Kidney tubule cell (primary cell): Measurements from ENCODE around the gene ZNF740.
"Not testable (repeated sequence)": the region's sequence is repeated elsewhere in the genome, so short reads cannot be mapped to it uniquely, and the experiment has no call there.

Experiments used
- DNase-seq: peaks from one replicate; pipeline ENCODE4 v3.0.0-alpha.2; 2018; ENCODE audit warnings: low spot score

ZNF740 gene

DNA sequence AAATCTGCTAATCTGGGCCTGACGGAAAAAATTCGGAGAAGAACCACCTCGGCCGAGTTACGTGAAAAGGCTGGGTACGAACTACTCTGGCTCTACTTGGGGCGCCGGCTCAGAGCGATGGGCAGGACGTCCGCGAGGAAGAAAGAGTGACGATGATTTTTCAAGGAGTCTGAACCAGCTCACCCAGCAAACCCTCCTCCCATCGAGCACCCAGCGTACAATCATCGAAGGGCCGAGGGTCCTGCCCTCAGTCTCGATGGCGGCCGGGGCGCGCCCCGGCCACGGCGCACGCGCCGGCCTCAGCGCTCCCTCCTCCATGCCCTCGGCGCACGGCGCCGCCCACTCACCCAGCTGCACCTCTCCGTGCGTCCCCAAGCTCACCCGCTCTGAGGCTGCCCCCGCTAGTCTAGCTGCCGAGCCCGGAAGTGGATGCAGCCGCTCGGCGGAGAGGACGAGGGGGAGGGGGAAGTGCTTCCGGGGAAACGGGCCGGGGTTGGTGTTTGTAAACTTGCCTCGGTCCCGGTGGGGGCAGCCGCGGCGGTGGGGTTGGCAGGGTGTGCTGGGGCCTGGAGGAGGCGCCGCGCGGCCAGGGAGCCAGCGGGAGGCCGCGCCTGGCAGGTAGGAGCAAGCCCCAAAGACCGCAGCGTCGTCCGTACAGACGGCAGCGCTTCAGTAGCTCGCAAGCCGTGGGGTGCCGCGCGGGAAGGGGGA is at the start of gene ZNF740, which contains the start of gene CSAD:
Gene ZNF740 (plus strand): TSS at position 503 of the 711 bp plus-strand sequence. CDS start 1,262 bp downstream, outside the sequence.
Gene CSAD (minus strand): TSS at position 706 of the 711 bp plus-strand sequence. CDS start 7,455 bp downstream, outside the sequence.
- peak; percentile 99 for DNase-seq

- no peak for DNase-seq
These were observed 48.7 kb upstream of the ZNF740 start for GRCh38 chr12:53131844-53132243.

GRCh38 chr12:53133722-53134121 is 46.8 kb upstream of the ZNF740 start:
- DNase-seq = no peak

DNA sequence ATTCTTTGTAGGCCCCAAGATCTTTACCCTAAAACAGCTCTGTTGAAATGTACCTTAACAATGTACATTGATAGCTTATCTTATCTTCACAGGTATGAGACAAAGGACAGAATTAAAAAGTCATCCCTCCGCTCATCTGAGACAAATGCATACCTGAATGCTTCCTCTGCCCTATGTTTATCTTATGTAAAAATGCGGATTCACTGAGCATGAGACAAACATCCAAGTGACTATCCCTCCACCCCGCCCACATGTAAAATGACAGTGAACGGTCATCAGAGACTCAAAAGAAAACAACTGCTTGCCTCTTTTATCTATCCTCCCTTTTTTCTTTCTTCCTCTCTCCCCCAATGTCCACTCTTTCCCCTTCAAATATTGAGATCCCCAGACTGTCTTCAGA is 37.2 kb upstream of the ZNF740 start:
- no peak for DNase-seq

DNA sequence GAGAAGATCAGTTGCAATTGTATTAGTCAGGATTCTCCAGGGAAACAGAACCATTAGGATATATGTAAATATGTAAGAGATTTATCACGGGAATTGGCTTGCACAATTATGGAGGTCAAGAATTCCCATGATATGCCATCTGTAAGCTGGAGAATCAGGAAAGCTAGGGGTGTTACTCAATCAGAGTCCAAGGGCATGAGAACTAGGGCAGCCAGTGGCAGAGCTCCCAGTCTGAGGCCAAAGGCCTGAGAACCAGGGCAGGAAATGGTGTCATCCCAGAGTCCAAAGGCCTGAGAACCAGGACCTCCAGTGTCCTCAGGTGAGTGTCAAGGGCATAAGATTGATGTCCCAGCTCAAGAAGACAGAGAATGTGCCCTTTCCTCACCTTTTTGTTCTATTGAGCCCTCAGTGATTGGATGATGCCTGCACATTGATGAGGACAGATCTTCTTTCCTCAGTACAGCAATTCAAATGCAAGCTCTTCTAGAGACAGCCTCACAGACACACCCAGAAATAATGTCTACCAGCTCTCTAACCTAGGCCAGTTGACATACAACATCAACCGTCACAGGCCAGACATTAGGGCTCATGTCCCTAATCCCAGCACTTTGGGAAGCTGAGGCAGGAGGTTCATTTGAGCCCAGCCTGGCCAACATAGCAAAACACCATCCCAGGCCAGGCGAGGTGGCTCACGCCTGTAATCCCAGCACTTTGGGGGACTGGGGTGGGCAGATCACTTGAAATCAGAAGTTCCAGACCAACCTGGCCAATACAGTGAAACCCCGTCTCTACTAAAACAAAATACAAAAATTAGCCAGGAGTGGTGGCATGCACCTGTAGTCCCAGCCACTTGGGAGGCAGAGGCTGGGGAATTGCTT is 34.9 kb upstream of the ZNF740 start:
- no peak for DNase-seq

GRCh38 chr12:53147181-53147580 is 33.3 kb upstream of the ZNF740 start:
- DNase-seq = no peak

- no peak for DNase-seq
These were observed 32.9 kb upstream of the ZNF740 start for GRCh38 chr12:53147653-53148052.

DNA sequence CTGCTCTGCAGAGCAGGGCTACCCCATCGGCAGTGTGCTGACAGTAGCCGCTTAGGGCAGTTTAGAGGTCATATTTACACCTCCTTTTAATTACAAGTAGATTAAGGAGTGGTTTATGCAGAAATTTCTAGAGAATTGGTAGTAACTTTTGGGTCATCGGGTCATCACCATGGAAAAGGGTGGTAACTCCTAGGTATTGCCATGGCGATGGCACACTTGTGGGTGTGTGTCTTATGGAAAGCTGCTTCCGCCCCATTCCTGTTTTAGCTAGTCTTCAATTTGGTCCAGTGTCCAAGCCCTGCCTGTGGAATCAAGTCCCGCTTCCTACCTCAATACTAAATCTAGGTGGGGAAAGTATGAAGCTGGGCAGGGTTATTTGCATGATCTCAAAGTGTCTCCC is 29.5 kb upstream of the ZNF740 start:
- no peak for DNase-seq

GRCh38 chr12:53152390-53152789 is 28.1 kb upstream of the ZNF740 start:
- no peak for DNase-seq

DNA sequence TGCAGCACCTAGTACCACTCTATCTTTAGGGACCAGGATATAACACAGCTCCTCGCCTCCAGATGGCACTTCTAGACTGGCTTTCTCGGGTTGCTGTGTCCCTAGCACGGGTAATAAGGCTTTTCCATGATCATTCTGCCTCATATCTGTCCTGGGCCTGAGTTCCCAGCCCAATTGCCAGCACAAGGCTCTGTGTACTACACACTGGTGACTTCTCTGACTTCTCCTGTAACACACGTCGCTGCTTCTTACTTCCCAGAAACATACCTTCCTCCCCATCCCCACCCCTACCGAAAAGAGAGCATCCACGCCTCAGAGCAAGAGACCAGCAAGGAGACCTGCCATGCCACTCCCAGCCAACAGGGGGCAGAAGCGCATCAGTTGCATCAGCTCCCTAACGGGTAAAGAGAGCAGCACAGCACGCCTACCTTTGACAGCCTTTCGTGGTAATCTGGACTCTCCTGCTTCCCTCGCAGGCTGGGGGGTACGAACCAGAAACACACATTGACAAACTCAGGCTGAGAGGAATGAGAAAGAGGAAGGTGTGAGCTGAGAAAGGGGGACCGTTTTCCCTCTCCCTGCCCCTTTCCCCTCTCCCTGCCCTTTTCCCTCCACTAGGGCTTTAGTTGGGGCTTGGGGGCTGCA is 21.2 kb upstream of the ZNF740 start:
- DNase-seq = peak; percentile 74

- DNase-seq = no peak
These were observed 20.5 kb upstream of the ZNF740 start for GRCh38 chr12:53160000-53160399.

- DNase-seq = no peak
These were observed 19.8 kb upstream of the ZNF740 start for GRCh38 chr12:53160673-53161072.

DNA sequence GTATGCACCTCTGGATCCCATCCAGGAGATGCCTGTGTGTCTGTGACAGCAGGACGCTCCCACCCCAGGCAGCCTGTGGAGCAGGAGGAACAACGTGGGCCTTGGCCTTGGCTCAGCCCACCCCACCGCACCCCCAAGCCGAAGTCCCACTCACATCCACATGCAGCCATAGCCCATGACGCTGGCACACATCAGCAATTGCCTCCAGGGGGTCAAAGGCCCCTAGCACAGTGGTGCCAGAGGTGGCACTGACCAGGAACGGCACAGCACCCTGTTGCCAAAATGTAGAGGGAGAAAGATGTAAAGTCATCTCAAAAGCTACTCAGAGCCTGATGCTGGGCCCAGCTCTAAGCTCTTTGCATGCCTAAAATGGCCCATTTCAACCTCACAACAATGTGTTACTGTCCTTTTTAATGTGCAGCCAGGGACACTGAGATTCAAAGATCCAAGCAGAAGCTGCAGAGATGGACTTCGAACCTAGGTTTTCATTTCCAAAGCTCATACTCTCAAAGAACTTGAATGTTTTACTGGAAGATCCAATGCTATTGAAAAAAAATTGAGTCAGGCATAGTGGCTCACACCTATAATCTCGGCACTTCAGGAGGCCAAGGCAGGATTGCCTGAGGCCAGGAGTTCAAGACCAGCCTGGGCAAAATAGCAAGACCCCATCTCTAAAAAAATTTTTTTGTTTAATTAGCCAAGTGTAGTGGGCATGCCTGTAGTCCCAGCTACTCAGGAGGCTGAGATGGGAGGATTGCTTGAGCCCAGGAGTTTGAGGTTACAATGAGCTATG is 19.2 kb upstream of the ZNF740 start:
- no peak for DNase-seq

DNA sequence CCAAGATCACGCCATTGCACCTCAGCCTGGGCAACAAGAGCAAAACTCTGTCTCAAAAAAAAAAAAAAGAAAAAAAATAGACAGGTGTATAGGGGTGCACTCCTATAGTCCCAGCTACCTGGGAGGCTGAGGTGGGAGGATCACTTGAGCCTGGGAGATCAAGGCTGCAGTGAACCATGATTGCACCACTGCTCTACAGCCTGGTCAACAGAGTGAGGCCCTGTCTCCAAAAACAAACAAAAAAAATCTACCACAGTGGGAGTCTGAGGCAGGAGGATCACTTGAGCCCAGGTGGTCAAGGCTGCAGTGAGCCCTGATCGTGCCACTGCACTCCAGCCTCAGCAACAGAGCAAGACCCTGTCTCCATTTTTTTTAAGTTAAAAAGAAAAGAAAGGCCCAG is 17.5 kb upstream of the ZNF740 start:
- not testable (repeated sequence) for DNase-seq

DNA sequence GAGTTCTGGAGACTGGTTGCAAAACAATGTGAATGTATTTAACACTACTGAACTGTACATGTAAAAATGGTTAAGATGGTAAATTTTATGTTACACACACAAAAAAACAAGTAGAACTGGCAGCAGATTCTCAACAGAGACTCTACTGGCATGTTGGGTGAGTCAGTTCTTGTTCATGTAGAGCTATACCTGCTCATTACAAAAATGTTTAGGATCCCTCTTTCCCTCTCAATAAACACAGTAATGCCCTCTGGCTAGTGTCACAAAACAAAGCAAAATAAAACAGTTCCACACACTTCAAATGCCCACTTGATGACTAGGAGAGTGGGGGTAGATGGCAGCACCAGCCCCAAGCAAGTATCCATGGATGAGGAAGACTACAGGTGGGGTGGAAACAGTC is 13.7 kb upstream of the ZNF740 start:
- DNase-seq = no peak

- DNase-seq = no peak
These were observed 10.9 kb upstream of the ZNF740 start for GRCh38 chr12:53169644-53170043.

DNA sequence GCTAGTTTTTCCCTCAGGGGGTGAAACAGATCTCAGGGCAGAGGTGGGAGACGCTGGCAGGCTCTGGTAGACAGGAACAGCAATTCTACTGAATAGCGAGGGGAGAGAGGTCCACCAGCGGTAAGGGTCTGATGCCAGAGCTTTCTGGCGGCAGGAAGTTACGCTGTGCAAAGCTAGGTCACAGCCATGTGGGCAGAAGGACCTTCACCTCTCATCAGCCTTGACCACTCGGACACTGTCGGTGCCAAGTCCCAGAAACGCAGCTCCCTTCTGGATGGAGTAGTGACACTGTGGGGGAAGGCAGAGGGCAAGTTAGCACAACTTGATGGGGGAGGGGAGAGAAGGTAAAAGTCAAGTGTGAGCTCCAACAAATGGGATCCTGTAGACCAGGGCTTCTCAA is 10.3 kb upstream of the ZNF740 start:
- no peak for DNase-seq

- no peak for DNase-seq
These were observed 9.4 kb upstream of the ZNF740 start for GRCh38 chr12:53170876-53171724.

DNA sequence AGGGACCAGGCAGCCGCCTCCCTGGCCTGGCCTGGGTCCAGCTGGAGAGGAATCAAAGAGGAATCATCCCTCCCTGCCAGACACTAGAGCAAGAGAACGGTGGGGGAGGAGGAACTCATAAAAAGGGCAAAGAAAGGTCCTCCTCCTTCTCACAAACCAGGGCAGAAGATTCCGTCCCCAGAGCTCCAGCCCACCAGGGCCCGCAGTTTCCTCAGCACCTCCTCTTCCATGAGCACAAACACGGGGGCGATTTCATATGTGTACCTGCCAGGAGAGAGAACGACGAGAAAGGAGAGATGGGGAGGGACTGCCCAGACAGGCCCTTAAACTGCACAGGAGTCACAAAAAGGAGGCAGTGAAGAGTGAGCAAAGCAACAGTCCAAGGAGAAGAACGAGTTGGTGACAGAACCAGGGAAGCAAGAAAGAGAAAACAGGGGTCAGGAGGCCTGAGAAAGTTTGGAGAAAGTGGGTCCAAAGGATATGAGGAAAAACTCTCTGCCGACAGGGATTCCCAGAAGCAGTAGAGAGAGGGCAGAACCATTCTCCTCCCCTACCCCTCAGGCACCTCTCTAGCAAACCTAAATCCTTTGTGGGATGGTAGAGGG is 8.7 kb upstream of the ZNF740 start:
- DNase-seq = peak; percentile 19

DNA sequence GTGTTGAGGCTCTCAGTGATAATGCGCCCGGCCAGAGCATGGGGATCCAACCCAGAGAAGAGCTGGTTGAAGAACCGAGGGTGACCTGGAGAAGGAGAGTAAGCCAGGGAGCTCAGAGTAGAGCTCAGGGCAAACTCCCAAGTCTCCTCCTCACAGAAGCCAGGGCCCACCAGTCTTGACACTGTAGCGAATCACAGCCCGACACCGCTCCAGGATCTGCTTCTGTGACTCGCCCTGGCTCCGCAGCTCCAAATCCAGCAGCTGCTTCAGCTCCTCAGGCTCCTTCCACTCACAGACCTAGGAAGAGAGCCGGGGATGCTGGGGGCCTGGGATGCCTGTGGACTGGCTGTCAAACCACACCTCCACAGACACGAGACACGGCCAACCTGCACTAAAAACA is 8.2 kb upstream of the ZNF740 start:
- no peak for DNase-seq
